HG03378 (cell line): ENCODE measurements around the gene MPND.
"Not testable (repeated sequence)": the region's sequence is repeated elsewhere in the genome, so short reads cannot be mapped to it uniquely, and the experiment has no call there.

Experiments used
- ATAC-seq: cut with Tn5 transposase; IDR thresholded peaks from one replicate; pipeline ENCODE4 v1.9.1; 2021; ENCODE audit warnings: mild to moderate bottlenecking, moderate library complexity; ENCODE audit not compliant: unreplicated experiment

Gene MPND

DNA sequence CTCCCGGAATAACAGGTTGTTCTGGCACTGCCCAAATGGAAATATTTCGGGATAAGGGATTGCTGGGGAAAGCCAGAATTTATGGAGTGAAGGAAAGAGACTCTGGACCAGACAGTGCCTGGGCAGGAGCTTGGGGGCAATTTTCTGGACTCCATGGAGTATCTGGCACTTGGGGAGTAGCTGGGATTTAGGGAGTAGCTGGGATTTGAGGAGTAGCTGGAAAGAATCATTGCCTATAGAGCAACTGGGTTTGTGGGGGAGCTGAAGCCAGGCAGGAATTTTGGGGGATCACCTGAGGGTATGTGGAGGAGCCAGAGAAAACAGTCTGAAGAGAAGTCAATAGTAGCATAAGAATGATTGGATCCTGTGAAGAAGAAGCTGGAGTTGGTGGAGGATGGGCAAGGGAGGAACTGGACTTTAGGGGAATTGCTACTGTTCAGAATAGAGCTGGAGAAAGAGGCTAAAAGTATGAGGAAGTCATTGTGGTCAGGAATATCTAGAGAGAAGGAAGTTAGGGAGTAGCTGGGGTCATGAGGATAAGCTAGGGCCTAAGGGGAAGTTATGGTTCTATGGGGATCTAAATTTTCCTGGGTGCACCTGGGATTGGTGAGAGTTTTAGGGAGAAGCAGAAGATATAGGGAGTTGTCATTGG is 24.2 kb upstream of the MPND start:
- no peak for ATAC-seq

DNA sequence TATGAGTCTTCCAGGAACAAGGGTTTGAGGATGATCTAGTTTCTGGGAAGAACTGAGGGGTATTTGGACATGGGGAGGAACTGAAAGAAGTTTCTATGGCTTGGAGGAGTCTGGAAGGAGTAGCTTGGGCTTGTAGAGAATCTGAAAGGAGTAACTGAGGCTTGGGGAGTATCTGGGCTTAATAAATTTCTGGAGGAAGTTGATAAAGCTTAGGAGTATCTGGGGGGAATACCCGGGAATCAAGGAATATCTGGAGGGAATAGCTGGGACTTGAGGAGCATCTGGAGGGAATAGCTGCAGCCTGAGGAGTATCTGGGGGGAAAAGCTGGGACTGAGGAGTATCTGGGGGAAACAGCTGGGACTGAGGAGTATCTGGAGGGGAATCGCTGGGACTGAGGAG is 22.9 kb upstream of the MPND start:
- ATAC-seq = no peak

DNA sequence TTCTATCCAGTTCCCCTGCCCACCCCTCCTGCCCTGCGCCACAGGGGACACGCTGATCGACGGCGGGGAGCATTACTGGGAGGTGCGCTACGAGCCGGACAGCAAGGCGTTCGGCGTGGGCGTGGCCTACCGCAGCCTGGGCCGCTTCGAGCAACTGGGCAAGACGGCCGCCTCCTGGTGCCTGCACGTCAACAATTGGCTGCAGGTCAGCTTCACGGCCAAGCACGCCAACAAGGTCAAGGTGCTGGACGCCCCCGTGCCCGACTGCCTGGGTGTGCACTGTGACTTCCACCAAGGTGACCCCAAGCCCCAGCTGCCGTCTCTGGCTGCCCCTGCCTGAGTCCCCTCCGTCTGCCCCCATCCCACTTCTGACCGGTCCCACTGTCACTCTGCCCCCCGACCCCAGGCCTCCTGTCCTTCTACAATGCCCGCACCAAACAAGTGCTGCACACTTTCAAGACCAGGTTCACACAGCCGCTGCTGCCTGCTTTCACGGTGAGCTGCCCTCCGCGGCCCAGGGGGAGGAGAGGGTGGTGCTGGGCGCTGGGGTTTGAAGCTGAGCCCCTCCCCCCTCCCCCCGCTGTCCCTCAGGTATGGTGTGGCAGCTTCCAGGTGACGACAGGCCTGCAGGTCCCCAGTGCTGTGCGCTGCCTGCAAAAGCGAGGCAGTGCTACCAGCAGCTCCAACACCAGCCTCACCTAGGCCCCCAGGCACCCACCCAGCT is 20.3 kb upstream of the MPND start:
- no peak for ATAC-seq

DNA sequence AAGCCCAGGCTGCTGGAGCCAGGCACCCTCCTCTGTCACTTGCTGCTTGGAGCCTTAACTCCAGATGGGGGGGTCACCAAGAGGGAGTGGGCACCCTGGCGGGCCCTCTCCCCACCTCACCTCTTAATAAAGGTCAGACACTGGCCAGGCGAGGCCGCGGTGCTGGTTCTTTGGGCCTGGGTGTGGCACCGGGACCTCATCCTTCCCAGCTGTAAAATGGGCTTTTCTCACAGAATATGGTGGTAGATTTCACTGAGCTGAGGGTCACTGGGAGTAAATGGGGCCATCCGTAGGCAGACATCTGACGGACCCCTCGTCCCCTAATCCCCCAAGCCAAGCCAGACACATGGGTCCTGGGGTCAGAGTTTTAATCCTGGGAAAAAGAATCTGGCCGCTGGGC is 19.7 kb upstream of the MPND start:
- no peak for ATAC-seq

DNA sequence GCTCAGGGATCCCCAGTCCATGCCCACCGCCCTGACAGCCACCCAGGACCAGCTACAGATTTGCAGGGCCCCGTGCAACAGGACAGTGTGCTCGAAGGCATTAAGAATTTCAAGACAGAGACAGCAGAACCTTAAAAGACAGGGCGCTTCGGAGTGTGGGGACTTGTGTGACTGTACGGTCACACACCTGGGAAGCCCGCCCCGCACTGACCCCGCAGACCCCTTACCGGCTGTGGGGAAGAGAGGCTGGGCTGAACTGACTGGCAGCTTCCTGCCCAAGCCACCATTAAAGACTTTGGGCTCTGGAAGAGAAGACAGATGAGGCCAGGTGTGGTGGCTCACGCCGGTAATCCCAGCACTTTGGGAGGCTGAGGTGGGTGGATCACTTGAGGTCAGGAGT is 19.1 kb upstream of the MPND start:
- ATAC-seq = no peak

DNA sequence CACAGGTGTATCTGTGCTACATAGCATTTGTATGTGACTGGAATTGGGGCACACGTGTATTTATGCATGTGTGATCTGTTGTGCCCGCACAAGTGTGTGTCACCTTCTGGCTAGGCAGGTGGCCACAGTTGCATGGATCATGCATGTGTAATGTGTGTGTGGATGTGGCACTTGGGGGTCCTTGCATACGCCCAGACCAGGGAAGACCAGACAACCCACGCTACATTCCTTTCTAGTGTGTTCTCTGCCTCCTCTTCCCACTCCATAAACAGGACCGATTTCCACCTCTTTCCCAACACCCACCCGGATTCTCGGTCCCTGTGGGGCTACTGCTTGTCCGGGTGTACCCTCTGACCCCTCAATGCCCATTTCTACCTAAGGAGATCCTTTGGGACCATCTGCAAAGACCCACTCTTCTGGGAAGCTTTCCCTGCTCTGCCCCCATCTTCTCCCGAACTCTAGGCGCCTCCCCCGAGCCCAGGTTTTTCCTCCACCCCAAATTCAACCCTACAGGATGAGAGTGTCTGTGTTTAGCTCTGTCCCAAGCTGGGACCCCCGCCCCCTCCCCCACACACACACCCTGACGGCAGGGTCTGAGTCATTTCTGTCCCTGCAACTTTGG is 17.0 kb upstream of the MPND start:
- no peak for ATAC-seq

DNA sequence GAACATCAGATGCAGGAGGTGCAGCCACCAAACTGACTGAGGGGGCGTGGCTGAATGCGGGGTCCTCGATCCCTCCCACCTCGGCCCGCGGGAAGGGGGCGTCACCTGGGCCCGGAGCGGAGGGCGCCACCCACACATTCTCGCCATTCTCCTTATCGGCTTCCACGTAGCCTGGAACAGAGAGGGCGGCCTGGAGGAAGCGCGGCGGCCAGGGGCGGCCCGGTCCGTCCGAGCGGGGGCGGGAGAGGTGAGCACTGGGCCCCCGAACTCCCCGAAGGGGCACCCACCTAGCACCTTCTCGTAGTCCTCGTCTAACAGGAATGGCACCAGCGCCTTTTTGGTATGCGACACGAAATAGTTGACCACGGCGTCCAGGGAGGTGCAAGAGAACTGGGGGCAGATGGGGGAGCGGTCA is 16.5 kb upstream of the MPND start:
- ATAC-seq = no peak

DNA sequence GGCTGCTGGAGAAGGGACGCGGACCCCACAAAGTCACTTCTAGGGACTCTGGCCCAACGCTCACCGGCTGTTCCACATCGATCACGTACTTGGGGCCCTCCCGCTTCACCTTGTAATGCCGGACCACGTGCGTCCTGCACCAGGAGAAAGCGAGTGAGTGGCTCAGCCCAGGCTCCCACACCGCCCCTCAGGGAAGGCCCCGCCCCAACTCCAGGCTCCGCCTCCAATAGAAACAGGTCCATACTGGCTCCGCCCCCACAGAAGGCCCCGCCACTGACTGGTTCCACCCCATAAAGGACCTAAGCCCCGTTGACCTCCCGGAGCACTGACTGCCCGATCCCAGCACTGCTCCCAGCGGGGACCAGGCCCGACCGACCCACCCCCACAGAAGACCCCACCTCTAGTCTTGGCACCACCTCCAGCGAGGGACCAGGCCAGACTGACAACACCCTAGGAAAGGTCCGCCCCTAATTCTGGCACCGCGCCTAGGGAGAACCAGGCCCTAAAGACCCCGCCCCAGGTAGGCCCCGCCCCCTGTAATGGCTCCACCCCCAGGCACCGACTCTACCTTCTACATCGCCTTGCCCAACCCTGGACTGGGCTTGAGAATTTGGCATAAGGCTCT is 16.0 kb upstream of the MPND start:
- ATAC-seq = no peak

DNA sequence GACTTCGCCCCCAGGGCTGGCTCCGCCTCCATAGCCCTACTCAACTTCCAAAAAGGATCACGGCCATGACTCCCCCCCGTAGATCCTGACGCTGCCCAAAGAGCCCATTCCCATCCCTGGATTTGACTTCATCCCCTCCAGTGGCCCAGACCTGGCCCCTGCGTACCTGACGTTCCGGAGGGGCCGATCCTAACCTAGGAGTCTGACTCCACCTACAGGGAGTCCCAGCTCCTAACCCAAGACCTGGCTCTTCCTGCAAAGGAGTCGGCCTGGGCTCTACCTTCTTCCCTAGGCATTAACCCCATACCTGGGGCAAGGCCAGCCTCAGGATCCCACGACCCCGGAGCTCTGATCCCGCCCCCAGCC is 15.5 kb upstream of the MPND start:
- no peak for ATAC-seq

DNA sequence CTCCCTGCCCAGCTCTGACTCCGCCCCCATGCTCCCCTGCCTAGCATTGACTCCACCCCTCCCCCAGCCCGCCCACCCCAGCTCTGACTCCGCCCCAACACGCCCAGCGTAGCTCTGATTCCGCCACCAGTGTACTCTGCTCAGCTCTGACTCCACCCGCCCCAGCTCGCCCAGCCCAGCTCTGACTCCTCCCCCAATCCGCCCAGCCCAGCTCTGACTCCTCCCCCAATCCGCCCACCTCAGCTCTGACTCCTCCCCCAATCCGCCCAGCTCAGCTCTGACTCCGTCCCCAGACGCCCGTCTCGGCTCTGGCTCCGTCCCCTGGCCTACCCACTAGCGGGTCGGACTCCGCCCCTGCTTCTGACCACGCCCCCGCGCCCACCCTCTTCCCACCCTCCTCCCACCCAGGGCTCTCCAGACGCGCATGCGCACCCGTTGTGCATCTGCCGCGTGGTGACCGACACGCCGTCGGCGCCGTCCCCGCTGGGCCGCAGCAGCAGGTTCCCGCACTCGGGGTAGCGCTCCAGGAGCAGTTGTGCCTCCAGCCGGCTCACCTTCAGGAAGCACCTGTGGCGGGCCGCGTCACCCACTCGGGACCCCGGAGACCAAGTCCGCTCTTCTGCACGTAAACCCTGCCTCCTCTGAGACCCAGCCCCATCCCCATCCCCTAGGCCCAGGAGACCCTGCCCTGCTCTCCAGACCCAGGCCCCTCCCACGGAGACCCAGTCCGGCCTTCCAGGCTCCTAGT is 14.9 kb upstream of the MPND start:
- no peak for ATAC-seq

DNA sequence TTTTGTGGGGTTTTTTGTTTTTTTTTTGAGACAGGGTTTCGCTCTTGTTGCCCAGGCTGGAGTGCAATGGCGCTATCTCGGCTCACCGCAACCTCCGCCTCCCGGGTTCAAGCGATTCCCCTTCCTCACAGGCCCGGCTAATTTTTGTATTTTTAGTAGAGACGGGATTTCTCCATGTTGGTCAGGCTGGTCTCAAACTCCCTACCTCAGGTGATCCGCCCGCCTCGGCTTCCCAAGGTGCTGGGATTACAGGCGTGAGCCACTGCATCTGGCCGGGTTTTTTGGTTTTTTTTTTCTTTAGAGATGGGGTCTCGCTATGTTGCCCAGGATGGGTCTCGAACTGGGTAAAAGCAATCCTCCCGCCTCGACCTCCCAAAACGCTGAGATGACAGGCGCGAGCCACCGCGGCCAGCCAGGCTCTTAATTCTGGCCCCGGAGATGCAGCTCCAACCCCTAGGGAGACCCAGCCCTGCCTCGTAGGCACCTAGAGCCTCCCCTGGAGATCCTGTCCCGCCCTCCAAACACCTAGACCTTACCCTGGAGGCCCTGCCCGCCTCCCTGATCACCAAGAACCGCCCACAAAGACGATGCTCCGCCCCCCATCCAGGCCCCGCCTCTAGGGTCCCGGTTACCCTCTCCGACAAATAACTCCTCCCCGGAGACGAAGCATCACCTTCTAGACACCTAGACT is 14.2 kb upstream of the MPND start:
- ATAC-seq = not testable (repeated sequence)

DNA sequence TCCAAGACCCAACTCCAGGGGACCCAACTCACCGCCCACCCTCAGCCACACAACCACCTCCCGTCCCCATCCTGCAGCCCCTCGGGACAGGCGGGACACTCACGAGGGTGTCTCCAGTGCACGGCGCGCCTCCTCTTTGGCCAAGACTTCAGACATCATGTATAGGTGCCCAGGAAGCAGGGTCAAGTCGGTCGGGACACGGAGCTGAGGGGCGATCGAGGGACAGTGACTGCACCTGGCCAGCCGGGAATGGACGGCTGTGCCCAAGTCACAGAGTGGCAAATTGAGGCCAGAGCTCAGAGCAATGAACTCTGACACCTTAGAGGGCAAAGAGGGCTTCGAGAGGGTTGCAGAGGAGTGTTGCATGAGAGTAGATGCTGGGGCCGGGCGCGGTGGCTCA is 13.5 kb upstream of the MPND start:
- no peak for ATAC-seq

DNA sequence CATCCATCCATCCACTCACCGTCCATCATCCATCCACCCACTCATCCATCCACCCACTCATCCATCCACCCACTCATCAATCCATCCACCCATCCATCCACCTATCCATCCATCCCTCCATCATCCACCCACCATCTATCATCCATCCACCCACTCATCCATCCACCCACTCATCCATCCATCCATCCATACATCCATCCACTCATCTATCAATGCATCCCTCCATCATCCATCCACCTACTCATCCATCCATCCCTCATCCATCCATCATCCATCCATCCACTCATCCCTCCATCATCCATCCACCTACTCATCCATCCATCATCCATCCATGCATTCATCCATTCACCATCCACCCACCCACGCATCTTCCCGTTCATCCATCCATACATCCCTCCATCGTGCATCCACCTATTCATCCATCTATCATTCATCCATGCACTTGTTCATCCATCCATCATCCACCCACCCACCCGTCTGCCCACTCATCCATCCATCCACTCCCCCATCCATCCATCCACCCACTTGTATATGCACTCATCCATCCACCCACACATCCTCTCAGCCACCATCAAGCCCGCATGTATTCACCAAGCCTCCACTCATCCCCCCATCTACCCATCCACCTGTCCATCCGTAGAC is 8.3 kb upstream of the MPND start:
- no peak for ATAC-seq

DNA sequence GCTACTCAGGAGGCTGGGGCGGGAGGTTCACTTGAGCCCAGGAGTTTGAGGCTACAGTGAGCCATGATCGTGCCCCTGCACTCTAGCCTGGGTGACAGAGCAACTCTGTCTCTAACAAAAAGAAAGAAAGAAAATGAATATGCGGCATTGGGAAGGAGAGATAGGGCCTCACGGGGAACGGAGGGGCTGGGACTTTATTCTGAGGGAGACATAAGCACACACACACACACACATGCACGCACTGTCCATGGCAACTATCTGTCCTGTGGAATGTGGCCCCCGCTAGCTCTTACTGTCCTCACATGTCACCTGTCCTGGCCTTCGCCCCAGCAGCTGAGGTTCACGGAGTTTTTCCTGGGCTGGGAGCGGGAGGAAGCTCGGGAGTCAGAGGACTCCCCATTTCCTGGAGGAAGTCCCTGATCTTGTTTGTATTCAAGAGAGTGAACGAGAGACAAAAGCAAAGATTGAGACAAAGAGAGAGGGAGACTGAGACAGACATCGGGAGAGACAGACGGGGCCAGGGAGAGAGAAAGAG is 5.4 kb upstream of the MPND start:
- no peak for ATAC-seq

DNA sequence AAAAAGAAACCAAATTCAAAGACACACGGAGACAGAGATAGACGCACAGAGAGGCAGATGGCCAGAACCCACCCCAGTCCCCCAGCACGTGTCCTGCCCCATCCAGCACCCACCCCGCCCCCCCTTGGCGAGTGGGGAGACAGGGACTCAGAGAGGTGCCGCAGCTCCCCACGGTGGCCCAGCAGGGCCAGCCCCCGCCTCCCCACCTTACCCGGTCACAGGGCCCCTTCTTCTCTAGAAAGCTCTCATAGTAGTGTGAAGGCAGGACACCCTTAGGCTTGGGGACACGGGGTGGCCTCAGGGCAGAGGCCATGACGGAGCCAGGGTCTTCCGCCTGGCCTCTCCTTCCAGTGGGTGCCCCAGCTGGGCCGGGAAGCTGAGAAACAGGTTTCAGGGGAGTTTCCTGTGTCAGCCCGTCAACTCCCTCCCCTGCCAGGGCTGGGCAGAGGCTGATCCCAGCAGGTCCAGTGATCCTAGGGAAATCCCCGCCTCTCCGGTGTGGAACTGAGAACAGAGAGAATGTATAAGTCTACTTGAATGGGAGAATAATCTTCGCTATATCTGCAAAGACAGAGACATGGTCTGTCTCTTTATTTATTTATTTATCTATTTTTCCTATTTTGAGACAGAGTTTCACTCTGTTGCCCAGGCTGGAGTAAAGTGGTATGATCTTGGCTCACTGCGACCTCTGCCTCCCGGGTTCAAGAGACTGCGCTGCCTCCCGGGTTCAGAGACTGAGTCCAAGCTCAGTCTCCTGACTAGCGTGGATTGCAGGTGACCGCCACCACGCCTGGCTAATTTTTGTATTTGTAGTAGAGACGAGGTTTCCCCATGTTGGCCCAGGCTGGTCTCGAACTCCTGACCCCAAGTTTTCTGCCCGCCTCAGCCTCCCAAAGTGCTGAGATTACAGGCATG is 4.7 kb upstream of the MPND start, which contains the start of gene STAP2:
Gene STAP2 (minus strand): TSS at position 387 of the 915 bp plus-strand sequence. CDS start 74 bp downstream, at position 313.
- ATAC-seq = no peak

DNA sequence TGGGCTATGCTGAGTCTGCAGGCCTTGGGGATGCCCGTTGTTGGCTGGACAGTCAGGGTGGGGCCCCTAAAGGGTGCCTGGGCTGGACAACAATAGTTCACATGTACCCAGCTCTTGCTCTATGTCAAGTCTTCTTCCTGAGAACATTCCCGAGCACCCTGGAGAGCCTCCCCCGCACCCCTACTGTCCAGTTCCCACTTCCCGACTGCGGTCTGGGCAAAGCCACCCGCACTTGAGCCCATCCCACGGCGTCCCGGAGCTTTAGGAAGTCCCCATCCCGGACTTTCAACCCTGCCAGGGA is 1.1 kb upstream of the MPND start:
- no peak for ATAC-seq

DNA sequence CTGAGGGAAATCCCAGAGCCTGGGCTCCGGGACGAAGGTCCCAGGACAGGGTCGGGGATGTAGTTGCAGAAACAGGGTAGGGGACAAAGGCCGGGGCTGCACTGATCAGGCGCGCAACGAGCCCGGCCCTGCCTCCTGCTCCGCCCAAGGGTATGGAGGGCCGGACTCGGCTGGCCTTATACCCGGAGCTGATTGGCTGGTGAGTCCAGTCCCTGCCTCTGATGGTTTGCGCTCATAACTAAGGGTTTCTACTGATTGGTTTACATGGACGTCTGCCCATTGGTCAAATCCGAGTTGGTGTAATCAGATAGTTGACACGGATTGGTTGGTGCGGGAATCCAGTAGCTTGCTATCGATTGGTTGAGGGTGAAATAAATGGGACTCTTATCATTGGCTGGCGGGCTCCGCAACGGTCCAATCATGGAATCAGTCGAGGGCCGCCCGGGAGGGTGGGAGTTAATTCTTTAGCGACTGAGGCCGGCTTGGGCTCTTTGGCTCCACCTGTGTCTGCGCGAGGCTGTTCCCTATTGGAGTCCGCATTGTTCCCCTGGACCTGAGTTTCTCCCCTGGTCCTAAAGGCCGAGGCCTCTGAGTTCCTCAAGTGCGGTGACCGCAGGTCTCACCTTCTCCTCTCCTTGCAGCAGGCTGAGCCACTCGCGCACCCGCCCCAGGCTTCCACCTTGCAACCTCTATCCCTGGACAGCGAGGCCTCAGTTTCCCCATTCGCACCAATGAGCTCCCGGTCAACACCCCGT is 570 bp upstream of the MPND start:
- ATAC-seq = peak; percentile 90

DNA sequence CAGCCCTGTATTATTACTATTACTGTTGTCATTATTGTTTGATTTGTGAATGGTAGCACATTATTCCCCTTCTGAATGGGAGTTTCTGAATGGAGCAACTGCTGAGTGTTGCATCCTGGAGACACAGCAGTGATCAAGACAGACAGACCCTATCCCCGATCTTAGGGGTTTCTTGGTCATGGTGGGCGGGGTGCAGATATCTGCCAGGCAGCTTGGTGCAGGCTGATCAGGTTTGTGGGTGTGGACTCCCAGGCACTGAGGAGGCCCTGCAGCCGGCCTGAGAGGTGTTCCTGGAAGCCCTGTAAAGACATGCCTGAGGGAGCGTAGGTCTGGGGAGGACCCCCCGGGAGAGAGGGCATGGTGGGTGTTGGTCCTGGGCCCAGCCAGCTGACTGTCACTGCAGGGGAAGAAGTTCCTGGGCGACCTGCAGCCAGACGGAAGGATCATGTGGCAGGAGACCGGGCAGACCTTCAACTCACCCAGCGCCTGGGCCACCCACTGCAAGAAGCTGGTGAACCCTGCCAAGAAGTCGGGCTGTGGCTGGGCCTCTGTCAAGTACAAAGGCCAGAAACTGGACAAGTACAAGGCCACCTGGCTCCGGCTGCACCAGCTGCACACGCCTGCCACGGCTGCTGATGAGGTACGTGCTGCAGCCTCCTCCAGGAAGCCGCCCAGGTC is 2.1 kb downstream of the MPND start:
- ATAC-seq = no peak
